GM18909 (cell line): ENCODE measurements around the gene PCDHGA6.
A peak's percentile ranks its signal among the peaks of the same experiment; 100 is the strongest.
"Not testable (repeated sequence)": the region's sequence is repeated elsewhere in the genome, so short reads cannot be mapped to it uniquely, and the experiment has no call there.

Experiments used
- ATAC-seq: cut with Tn5 transposase; IDR thresholded peaks from one replicate; pipeline ENCODE4 v1.9.1; 2021; ENCODE audit warnings: mild to moderate bottlenecking; ENCODE audit not compliant: unreplicated experiment, poor library complexity

Gene PCDHGA6

GRCh38 chr5:141359790-141360426 lies 13.8 kb upstream of the PCDHGA6 start, which contains the start of gene PCDHGB2:
Gene PCDHGB2 (plus strand): TSS chr5:141359994. CDS start chr5:141360136, 142 bp downstream.
- peak; percentile 72 for ATAC-seq

- no peak for ATAC-seq
Observed at GRCh38 chr5:141360685-141361084, 13.0 kb upstream of the PCDHGA6 start.

- no peak for ATAC-seq
Observed at GRCh38 chr5:141362719-141363118, 11.0 kb upstream of the PCDHGA6 start.

GRCh38 chr5:141363952-141364660 lies 9.6 kb upstream of the PCDHGA6 start, which contains the start of gene PCDHGA5:
Gene PCDHGA5 (plus strand): TSS chr5:141364162. CDS start chr5:141364331, 169 bp downstream.
- ATAC-seq = no peak

- no peak for ATAC-seq
Observed at GRCh38 chr5:141366016-141366896, 7.4 kb upstream of the PCDHGA6 start.

GRCh38 chr5:141369994-141370848 lies 3.5 kb upstream of the PCDHGA6 start, which contains the start of gene PCDHGB3:
Gene PCDHGB3 (plus strand): TSS chr5:141370242. CDS start chr5:141370395, 153 bp downstream.
- ATAC-seq = peak; percentile 98

- ATAC-seq = no peak
Observed at GRCh38 chr5:141371572-141372475, 1.9 kb upstream of the PCDHGA6 start.

- ATAC-seq = no peak
Observed at GRCh38 chr5:141374627-141375026, 936 bp downstream of the PCDHGA6 start.

- not testable (repeated sequence) for ATAC-seq
Observed at GRCh38 chr5:141375444-141376155, 1.9 kb downstream of the PCDHGA6 start.

- no peak for ATAC-seq
Observed at GRCh38 chr5:141382469-141383294, 9.0 kb downstream of the PCDHGA6 start, which contains the start of gene PCDHGA7. Gene PCDHGA7 (plus strand): TSS chr5:141382742. CDS start chr5:141382900, 158 bp downstream.

GRCh38 chr5:141383345-141383744 lies 9.7 kb downstream of the PCDHGA6 start:
- ATAC-seq = no peak

GRCh38 chr5:141384471-141385267 lies 11.0 kb downstream of the PCDHGA6 start:
- no peak for ATAC-seq

- not testable (repeated sequence) for ATAC-seq
Observed at GRCh38 chr5:141387557-141388311, 14.0 kb downstream of the PCDHGA6 start, which contains the start of gene PCDHGB4. Gene PCDHGB4 (plus strand): TSS chr5:141387698. CDS start chr5:141387885, 187 bp downstream.

- ATAC-seq = no peak
Observed at GRCh38 chr5:141388661-141389060, 15.0 kb downstream of the PCDHGA6 start.
